Colonic mucosa (tissue), 4 donors: ENCODE results near the gene FSHR. TPM values are rescaled to one million over a fixed set of nuclear protein-coding genes. Genes with fewer than 3 reads are reported as not detected.

Source experiments
- DNase-seq: peaks from one replicate; pipeline ENCODE4 v3.0.0-alpha.2; 2020
- H3K27ac ChIP-seq: fragments of 200-600 bp; one replicate; pipeline ENCODE4 v1.8.0; 2021
- H3K27me3 ChIP-seq: fragments of 200-600 bp; one replicate; pipeline ENCODE4 v1.8.0; 2021
- H3K36me3 ChIP-seq: fragments of 200-600 bp; one replicate; pipeline ENCODE4 v1.8.0; 2021
- H3K4me1 ChIP-seq: fragments of 200-600 bp; one replicate; pipeline ENCODE4 v1.8.0; 2021; ENCODE audit warnings: mild to moderate bottlenecking
- H3K4me3 ChIP-seq: fragments of 200-600 bp; one replicate; pipeline ENCODE4 v1.8.0; 2021
- H3K9ac ChIP-seq, 2 donors: one replicate each; pipeline ENCODE4 v1.7.0; 2013; ENCODE audit warnings: control low read depth in 2 of 2, low read depth in 2 of 2, low read length in 2 of 2
- H3K9me3 ChIP-seq: fragments of 200-600 bp; one replicate; pipeline ENCODE4 v1.8.0; 2021
- CTCF ChIP-seq: fragments of 200-600 bp; IDR thresholded peaks from one replicate; pipeline ENCODE4 v1.8.0; 2022; ENCODE audit warnings: antibody characterized with exemption, mild to moderate bottlenecking
- intact Hi-C: fragments of 100-400 bp; cut with DNase I; formaldehyde crosslinking; loops from one replicate; pipeline ENCODE4 v1.14.1; 2022
- total RNA-seq, 2 donors: library from RNA; stranded (reverse); fragmentation: NEBNext Ultra II Directional in 1 of 2; extraction: Animal tissue kit (Norgen Biotek cat#: 25700) in 1 of 2; gene quantifications; one replicate each; pipeline ENCODE4 v1.2.1, GENCODE V29; 2021
- donor health status: healthy.
- donor health status: DM: no; HTN: no; CAD: no.
- donor health status: DM: no; HTN: no; CAD: no.

Gene FSHR
- total RNA-seq, 2 donors from 2014 or later, result not detected

- Histone ChIP-seq H3K9me3 (no peaks in the 10 kb centered on the region), H3K4me1 (no peaks in the 10 kb centered on the region), H3K4me3 (no peak overlapping the region), H3K9ac (no peak overlapping the region), H3K27me3 (no peaks in the 10 kb centered on the region), H3K36me3 (no peaks in the 10 kb centered on the region), H3K27ac (no peak overlapping the region)
- no peak for TF ChIP-seq CTCF
- no peak for DNase-seq
- intact Hi-C loops, result no loop called here
Measured at GRCh38 chr2:48991415-48992131, 162.7 kb downstream of the FSHR start.

GRCh38 chr2:48984922-48985321 lies 169.4 kb downstream of the FSHR start:
- Histone ChIP-seq H3K27ac (no peak overlapping the region), H3K4me1 (no peaks in the 10 kb centered on the region), H3K27me3 (no peaks in the 10 kb centered on the region), H3K4me3 (no peak overlapping the region), H3K9me3 (no peaks in the 10 kb centered on the region), H3K9ac (no peak overlapping the region), H3K36me3 (no peaks in the 10 kb centered on the region)
- no peak for DNase-seq
- intact Hi-C loops, result no loop called here
- no peak for TF ChIP-seq CTCF

GRCh38 chr2:48983551-48983950 lies 170.8 kb downstream of the FSHR start:
- intact Hi-C loops, result no loop called here
- no peaks in the 10 kb centered on the region for H3K27me3 ChIP-seq
- H3K9me3 ChIP-seq, result no peaks in the 10 kb centered on the region
- H3K9ac ChIP-seq, result no peak overlapping the region
- H3K4me1 ChIP-seq, result no peaks in the 10 kb centered on the region
- no peak overlapping the region for H3K4me3 ChIP-seq
- no peak for DNase-seq
- TF ChIP-seq CTCF, result no peak
- no peaks in the 10 kb centered on the region for H3K36me3 ChIP-seq
- no peak overlapping the region for H3K27ac ChIP-seq

GRCh38 chr2:48982887-48983435 lies 171.4 kb downstream of the FSHR start:
- no peaks in the 10 kb centered on the region for H3K36me3 ChIP-seq
- no peaks in the 10 kb centered on the region for H3K9me3 ChIP-seq
- TF ChIP-seq CTCF, result no peak
- H3K27me3 ChIP-seq, result no peaks in the 10 kb centered on the region
- H3K9ac ChIP-seq, result no peak overlapping the region
- intact Hi-C loops, result no loop called here
- H3K4me1 ChIP-seq, result no peaks in the 10 kb centered on the region
- no peak overlapping the region for H3K27ac ChIP-seq
- H3K4me3 ChIP-seq, result no peak overlapping the region
- DNase-seq, result no peak

- no peak for TF ChIP-seq CTCF
- H3K27me3 ChIP-seq, result no peaks in the 10 kb centered on the region
- no peak overlapping the region for H3K27ac ChIP-seq
- DNase-seq, result no peak
- no peak overlapping the region for H3K4me3 ChIP-seq
- no peaks in the 10 kb centered on the region for H3K36me3 ChIP-seq
- H3K9me3 ChIP-seq, result no peaks in the 10 kb centered on the region
- H3K4me1 ChIP-seq, result no peaks in the 10 kb centered on the region
- intact Hi-C loops, result no loop called here
- no peak overlapping the region for H3K9ac ChIP-seq
Measured at GRCh38 chr2:48980846-48981245, 173.5 kb downstream of the FSHR start.
